PC-3 (cell line): ENCODE measurements around the gene SLC17A5. TPM values are rescaled to one million over a fixed set of nuclear protein-coding genes. Genes with fewer than 3 reads are reported as not detected.
A peak's percentile ranks its signal among the peaks of the same experiment; 100 is the strongest.

Experiments used
- ATAC-seq: fragments of 200-7000 bp; cut with Tn5 transposase; 2 replicates; pipeline ENCODE4 v1.9.1; 2020; ENCODE audit warnings: mild to moderate bottlenecking, moderate library complexity
- BruUV-seq: library from RNA; stranded (reverse); fragments of 400-500 nt; replicated peaks from 2 replicates; lab custom pipeline; 2021; lab: Mats Ljungman, UMichigan
- CTCF ChIA-PET: fragments of 300-600 bp; sonication (Branson Sonifier 250); formaldehyde crosslinking; loops from one replicate; lab custom pipeline; 2022; ENCODE audit warnings: antibody characterized with exemption; lab: Charles Lee
- POLR2A ChIA-PET: fragments of 300-600 bp; sonication (Branson Sonifier 250); formaldehyde crosslinking; loops from one replicate; lab custom pipeline; 2022; ENCODE audit warnings: antibody characterized with exemption; ENCODE audit not compliant: unreplicated experiment; lab: Charles Lee
- DNase-seq: peaks from one replicate; pipeline ENCODE4 v3.0.0-alpha.2; 2015
- H2AFZ ChIP-seq: fragments of 300-600 bp; sonication (generic); 2 replicates; pipeline ENCODE4 v1.6.0; 2016; ENCODE audit warnings: antibody characterized with exemption, low read length
- H3F3A ChIP-seq: fragments of 300-600 bp; sonication (generic); one replicate; pipeline ENCODE4 v1.6.0; 2017; ENCODE audit warnings: antibody characterized with exemption, low read length, control low read depth, mild to moderate bottlenecking; ENCODE audit not compliant: unreplicated experiment
- H3K27ac ChIP-seq: fragments of 300-600 bp; sonication (generic); 2 replicates; pipeline ENCODE4 v1.5.1; 2016; ENCODE audit warnings: mild to moderate bottlenecking, low read length
- H3K27me3 ChIP-seq: fragments of 300-600 bp; sonication (generic); 2 replicates; pipeline ENCODE4 v1.6.1; 2016; ENCODE audit warnings: low read length, mixed read lengths
- H3K36me3 ChIP-seq: fragments of 300-600 bp; sonication (generic); 2 replicates; pipeline ENCODE4 v1.6.1; 2016; ENCODE audit warnings: low read depth, mixed run types, low read length, mixed read lengths
- H3K4me1 ChIP-seq: fragments of 300-600 bp; sonication (generic); 2 replicates; pipeline ENCODE4 v1.5.1; 2016; ENCODE audit warnings: low read length; ENCODE audit not compliant: insufficient read depth
- H3K4me2 ChIP-seq: fragments of 300-600 bp; sonication (generic); 2 replicates; pipeline ENCODE4 v1.6.0; 2016; ENCODE audit warnings: low read length
- H3K4me3 ChIP-seq: fragments of 300-600 bp; sonication (generic); 2 replicates; pipeline ENCODE4 v1.5.1; 2016; ENCODE audit warnings: mild to moderate bottlenecking, low read length, mixed read lengths
- H3K79me2 ChIP-seq: fragments of 300-600 bp; sonication (generic); 2 replicates; pipeline ENCODE4 v1.6.1; 2017; ENCODE audit warnings: low read length, mixed read lengths
- H3K9ac ChIP-seq: fragments of 300-600 bp; sonication (generic); 2 replicates; pipeline ENCODE4 v1.6.0; 2016; ENCODE audit warnings: mild to moderate bottlenecking, low read length
- H3K9me2 ChIP-seq: fragments of 300-600 bp; sonication (generic); replicated peaks from 2 replicates; pipeline ENCODE4 v1.6.1; 2016; ENCODE audit warnings: mixed run types, low read length, mixed read lengths
- H3K9me3 ChIP-seq: fragments of 300-600 bp; sonication (generic); 2 replicates; pipeline ENCODE4 v1.6.1; 2016; ENCODE audit warnings: low read length, mixed read lengths
- H4K20me1 ChIP-seq: fragments of 300-600 bp; sonication (generic); 2 replicates; pipeline ENCODE4 v1.6.1; 2016; ENCODE audit warnings: low read length, mixed read lengths
- EZH2 ChIP-seq: fragments of 300-600 bp; sonication (generic); IDR thresholded peaks from one replicate; pipeline ENCODE4 v1.6.1; 2017; ENCODE audit warnings: antibody characterized with exemption, mild to moderate bottlenecking, low read length; ENCODE audit not compliant: unreplicated experiment
- EZH2phosphoT487 ChIP-seq: fragments of 300-600 bp; sonication (generic); IDR thresholded peaks from 2 replicates; pipeline ENCODE4 v1.6.1; 2018; ENCODE audit warnings: mild to moderate bottlenecking, antibody characterized with exemption, low read length, borderline replicate concordance
- intact Hi-C: fragments of 100-400 bp; cut with micrococcal nuclease; formaldehyde crosslinking; loops from 2 replicates; pipeline ENCODE4 v1.9.0; 2023
- total RNA-seq: library from RNA; depleted of rRNA; stranded (reverse); fragments of >200 nt; gene quantifications from 2 replicates; pipeline ENCODE4 v1.2.3, GENCODE V29; 2014
- TF ChIP-seq, protein P1 (sequence below): fragments of 300-600 bp; sonication (generic); conservative IDR thresholded peaks from 2 replicates; pipeline ENCODE4 v1.5.1; 2017; ENCODE audit warnings: antibody characterized with exemption, low read depth, mild to moderate bottlenecking, low read length

The SLC17A5 gene
- total RNA-seq, 1 experiment from 2014 or later, result 5.2 TPM

DNA sequence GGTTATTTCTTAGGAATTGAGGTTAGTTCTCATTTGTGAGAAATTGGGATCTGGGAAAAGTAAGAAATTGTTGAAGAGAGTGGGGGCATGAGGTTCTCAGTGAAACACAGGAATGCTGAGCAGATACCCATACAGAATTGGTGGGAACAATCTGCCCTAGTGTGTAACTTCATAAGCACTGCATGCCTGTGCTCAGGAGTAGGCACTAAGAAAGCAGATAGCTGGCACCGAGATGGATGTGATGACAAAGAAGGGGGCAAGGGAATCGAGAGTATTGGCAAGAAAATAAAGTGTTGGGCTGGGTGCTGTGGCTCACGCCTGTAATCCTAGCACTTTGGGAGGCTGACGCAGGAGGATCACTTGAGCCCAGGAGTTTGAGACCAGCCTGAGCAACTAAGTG, 4.0 kb downstream of the SLC17A5 start:
- Histone ChIP-seq H3F3A (no peaks in the 10 kb centered on the region), H3K79me2 (peaks cover 9% of the 10 kb centered on the region; the same call in 1 of the 2 replicates), H3K27me3 (no peaks in the 10 kb centered on the region), H3K27ac (no peak overlapping the region), H3K4me3 (no peak overlapping the region), H4K20me1 (no peaks in the 10 kb centered on the region), H2AFZ (no peak overlapping the region), H3K9ac (no peak overlapping the region), H3K9me2 (no peaks in the 10 kb centered on the region), H3K9me3 (no peaks in the 10 kb centered on the region), H3K4me1 (peaks cover 5% of the 10 kb centered on the region; the same call in 1 of the 2 replicates), H3K36me3 (no peaks in the 10 kb centered on the region), H3K4me2 (no peak overlapping the region)
- ATAC-seq (no peak), DNase-seq (no peak)
- BruUV-seq, result no TSS peak
- ChIA-PET POLR2A (no interaction called here), CTCF (no interaction called here)
- TF ChIP-seq EZH2, result no peak
- TF ChIP-seq, protein P1, sequence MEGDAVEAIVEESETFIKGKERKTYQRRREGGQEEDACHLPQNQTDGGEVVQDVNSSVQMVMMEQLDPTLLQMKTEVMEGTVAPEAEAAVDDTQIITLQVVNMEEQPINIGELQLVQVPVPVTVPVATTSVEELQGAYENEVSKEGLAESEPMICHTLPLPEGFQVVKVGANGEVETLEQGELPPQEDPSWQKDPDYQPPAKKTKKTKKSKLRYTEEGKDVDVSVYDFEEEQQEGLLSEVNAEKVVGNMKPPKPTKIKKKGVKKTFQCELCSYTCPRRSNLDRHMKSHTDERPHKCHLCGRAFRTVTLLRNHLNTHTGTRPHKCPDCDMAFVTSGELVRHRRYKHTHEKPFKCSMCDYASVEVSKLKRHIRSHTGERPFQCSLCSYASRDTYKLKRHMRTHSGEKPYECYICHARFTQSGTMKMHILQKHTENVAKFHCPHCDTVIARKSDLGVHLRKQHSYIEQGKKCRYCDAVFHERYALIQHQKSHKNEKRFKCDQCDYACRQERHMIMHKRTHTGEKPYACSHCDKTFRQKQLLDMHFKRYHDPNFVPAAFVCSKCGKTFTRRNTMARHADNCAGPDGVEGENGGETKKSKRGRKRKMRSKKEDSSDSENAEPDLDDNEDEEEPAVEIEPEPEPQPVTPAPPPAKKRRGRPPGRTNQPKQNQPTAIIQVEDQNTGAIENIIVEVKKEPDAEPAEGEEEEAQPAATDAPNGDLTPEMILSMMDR, result no peak
- TF ChIP-seq EZH2phosphoT487, result no peak
- intact Hi-C loops, result no loop called here

DNA sequence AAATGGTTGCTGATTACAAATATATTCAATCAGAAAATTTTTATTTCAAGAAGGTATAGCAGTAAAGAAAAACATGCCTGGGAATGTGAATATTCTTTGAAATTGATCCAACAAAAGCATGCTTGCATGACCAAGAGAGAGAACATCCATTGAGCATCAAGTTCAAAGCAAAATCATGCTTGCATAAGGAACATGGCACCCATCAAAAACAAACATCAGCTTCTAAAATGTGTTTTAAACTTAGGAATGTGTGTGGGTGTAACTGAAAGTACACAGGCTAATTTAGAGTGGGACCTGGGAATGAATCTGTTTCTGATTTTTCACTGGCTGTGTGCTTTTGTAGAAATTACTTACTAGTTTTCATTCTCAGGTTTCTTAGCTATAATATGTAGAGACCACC, 5.6 kb downstream of the SLC17A5 start:
- Histone ChIP-seq H3K4me2 (no peak overlapping the region), H3K4me3 (no peak overlapping the region), H3K9me3 (no peaks in the 10 kb centered on the region), H3K79me2 (0 out of 2 replicates have a peak, but pooled peaks cover 6% of the 10 kb centered on the region), H3K36me3 (no peaks in the 10 kb centered on the region), H3F3A (no peaks in the 10 kb centered on the region), H3K27me3 (no peaks in the 10 kb centered on the region), H2AFZ (no peak overlapping the region), H4K20me1 (no peaks in the 10 kb centered on the region), H3K27ac (no peak overlapping the region), H3K4me1 (peaks cover 8% of the 10 kb centered on the region; the same call in 1 of the 2 replicates), H3K9me2 (no peaks in the 10 kb centered on the region), H3K9ac (no peak overlapping the region)
- intact Hi-C loops, result no loop called here
- DNase-seq, result no peak
- ChIA-PET CTCF (no interaction called here), POLR2A (interaction anchor here (0.8 kb wide), 1 partner anchor 126 kb away, joined by 21 read pairs; no protein-coding TSS in a partner anchor)
- no peak for TF ChIP-seq EZH2phosphoT487
- TF ChIP-seq, protein P1, result no peak
- TF ChIP-seq EZH2, result no peak
- no TSS peak for BruUV-seq
- ATAC-seq, result no peak

DNA sequence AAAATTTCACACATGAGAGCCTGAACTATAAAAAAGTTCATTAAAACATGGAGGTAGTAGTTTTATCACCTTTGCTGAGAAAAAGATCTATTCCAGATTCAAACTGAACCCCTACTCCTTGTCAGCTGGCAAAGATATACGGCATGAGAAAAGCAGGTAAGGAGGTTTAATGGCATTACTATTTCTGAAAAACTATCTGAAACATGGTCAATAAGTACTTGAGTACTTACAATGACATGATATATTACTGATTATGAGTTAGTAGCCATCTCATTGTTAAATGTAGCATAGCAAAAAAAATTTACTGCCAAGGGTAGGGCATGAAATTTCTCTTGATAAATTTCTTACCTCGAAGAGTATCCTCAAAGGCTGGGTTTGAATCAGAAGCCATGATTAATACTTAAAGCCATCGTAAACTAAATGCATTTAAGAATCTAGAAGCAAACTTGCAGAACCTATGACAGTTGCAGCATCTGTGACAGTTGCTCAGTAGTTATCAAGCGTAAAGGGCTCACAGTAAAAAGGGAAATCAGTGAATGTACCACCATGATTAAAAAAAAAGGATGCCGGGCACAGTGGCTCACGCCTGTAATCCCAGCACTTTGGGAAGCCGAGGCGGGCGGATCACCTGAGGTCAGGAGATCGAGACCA, 8.7 kb downstream of the SLC17A5 start:
- no peaks in the 10 kb centered on the region for H4K20me1 ChIP-seq
- H3K4me2 ChIP-seq, result peak overlapping the region; percentile 76
- intact Hi-C loops, result no loop called here
- H3K79me2 ChIP-seq, result no peaks in the 10 kb centered on the region
- DNase-seq (no peak), ATAC-seq (no peak)
- H3K9me3 ChIP-seq, result no peaks in the 10 kb centered on the region
- no peak overlapping the region for H3K9ac ChIP-seq
- H3K27me3 ChIP-seq, result no peaks in the 10 kb centered on the region
- no peaks in the 10 kb centered on the region for H3K9me2 ChIP-seq
- ChIA-PET CTCF (no interaction called here), POLR2A (interaction anchor here (0.5 kb wide), 1 partner anchor 133 kb away, joined by 4 read pairs; no protein-coding TSS in a partner anchor)
- no peaks in the 10 kb centered on the region for H3F3A ChIP-seq
- H3K4me3 ChIP-seq, result peak overlapping the region; percentile 58
- no peaks in the 10 kb centered on the region for H3K36me3 ChIP-seq
- peak overlapping the region; percentile 60; the same call in 1 of the 2 replicates for H2AFZ ChIP-seq
- peaks cover 9% of the 10 kb centered on the region; the same call in 1 of the 2 replicates for H3K4me1 ChIP-seq
- TF ChIP-seq EZH2phosphoT487, result no peak
- TF ChIP-seq, protein P1, result no peak
- TF ChIP-seq EZH2, result no peak
- no TSS peak for BruUV-seq
- H3K27ac ChIP-seq, result no peak overlapping the region
